Measurements from ENCODE around the gene CLDN11.

Gene CLDN11

GRCh38 chr3:170418422-170419398 is at the start of gene CLDN11:
Gene CLDN11 (plus strand): TSS chr3:170418868. CDS start chr3:170419067, 199 bp downstream.
- peak; percentile 27 for DNase-seq (ENCODE audit: low read depth)

GRCh38 chr3:170368921-170369320 is 49.7 kb upstream of the CLDN11 start:
- DNase-seq (ENCODE audit: low read depth): no peak

- no peak for DNase-seq (ENCODE audit: low read depth)
These were observed 46.3 kb upstream of the CLDN11 start for GRCh38 chr3:170372190-170372879.

DNA sequence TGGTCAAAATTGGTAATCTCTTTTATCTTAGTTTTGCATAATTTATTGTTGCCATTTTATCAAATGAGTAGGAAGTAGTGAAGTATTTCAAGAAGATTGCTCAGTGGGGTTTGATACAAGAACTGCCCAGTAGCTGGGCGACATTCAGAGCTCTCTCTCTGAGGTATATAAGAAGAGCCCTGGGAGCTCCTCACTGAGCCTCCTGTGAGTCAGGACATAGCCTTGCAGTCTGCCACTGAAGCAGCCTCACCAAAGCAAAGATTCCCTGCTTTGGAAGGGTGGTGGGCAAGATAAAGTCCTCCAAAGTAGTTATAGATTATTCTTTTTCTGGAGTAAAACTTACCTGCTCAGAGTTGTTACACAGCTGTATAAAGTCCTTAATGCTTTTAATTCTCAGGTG is 35.1 kb upstream of the CLDN11 start:
- DNase-seq (ENCODE audit: low read depth): peak; percentile 58

DNA sequence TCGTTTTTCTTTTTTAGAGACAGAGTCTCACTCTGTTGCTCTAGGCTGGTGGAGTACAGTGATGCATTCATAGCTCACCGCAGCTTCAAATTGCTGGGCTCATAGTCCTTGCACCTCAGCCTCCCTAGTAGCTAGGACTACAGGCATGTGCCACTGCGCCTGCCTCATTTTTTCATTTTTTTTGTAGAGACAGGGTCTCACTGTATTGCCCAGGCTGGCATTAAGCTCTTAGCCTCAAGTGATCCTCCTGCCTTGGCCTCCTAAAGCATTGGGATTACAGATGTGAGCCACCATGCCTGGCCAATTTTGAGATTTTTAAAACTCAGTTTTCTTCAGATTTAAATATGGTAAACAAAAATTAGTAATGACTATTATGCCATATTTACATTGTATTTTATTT is 32.2 kb upstream of the CLDN11 start:
- no peak for DNase-seq (ENCODE audit: low read depth)

GRCh38 chr3:170387950-170388349 is 30.7 kb upstream of the CLDN11 start:
- peak; percentile 38 for DNase-seq (ENCODE audit: low read depth)

- DNase-seq (ENCODE audit: low read depth): no peak
These were observed 27.6 kb upstream of the CLDN11 start for GRCh38 chr3:170391108-170391507.

GRCh38 chr3:170397685-170398084 is 21.0 kb upstream of the CLDN11 start:
- DNase-seq (ENCODE audit: low read depth): no peak

DNA sequence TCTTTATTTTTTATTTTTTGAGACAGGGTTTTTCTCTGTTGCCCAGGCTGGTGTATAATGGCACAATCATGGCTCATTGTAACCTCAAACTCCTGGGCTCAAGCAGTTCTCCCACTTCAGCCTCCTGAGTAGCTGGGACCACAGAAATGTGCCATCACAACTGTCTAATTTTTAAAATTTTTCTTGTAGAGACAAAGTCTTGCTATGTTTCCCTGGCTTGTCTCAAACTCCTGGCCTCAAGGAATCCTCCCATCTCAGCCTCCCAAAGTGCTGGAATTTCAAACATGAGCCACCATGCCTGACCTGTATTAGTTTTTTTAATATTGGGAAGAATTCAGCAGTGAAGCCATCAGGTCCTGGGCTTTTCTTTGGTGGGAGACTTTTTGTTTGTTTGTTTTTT is 13.6 kb upstream of the CLDN11 start:
- DNase-seq (ENCODE audit: low read depth): no peak

GRCh38 chr3:170410428-170411029 is 8.1 kb upstream of the CLDN11 start:
- DNase-seq (ENCODE audit: low read depth): peak; percentile 45

DNA sequence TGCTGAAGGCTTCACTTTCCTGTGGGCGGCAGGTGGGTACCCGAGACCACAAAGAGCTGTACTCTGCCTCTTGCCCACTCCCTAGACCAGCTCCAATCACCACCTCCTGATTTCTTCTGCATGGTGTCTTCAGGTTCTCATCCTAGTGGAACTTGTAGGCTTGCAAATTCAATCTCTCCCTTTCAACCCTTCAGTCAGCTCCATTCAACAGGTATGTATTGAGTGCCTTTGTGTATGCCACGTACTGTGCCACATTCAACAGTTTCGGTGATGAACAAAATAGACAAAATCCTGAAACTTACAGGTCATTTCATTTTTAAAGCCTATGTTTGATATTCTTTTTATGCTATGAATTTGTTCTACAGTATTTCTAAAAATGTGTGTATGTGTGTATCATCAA is 5.4 kb upstream of the CLDN11 start:
- no peak for DNase-seq (ENCODE audit: low read depth)

DNA sequence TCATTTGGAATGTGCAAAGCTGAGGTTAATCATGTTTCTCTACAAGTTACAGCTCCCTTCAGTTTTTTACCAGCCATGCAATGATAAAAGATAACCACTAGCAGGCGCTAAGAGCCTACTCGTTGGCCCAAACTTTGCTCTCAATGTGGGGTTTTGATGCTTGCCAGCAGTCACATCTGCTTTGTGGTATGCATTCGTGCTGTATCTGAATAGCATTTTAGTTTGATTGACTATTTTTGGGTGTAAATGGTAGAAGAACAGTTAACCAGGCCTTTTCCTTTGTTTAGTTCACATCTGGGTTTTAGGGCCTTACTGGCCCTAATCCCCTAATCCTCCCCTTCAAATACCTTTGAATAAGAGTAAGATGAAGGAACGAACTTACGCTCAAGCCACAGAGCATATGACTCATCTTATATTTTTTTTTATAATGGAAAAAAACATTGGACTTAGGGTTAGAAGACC is 4.4 kb upstream of the CLDN11 start:
- DNase-seq (ENCODE audit: low read depth): peak; percentile 90

- no peak for DNase-seq (ENCODE audit: low read depth)
These were observed 1.6 kb upstream of the CLDN11 start for GRCh38 chr3:170417090-170417489.

GRCh38 chr3:170419557-170420087 is 954 bp downstream of the CLDN11 start:
- DNase-seq (ENCODE audit: low read depth): no peak

- no peak for DNase-seq (ENCODE audit: low read depth)
These were observed 1.7 kb downstream of the CLDN11 start for GRCh38 chr3:170420307-170420821.

- DNase-seq (ENCODE audit: low read depth): peak; percentile 14
These were observed 2.5 kb downstream of the CLDN11 start for GRCh38 chr3:170421111-170421641.

DNA sequence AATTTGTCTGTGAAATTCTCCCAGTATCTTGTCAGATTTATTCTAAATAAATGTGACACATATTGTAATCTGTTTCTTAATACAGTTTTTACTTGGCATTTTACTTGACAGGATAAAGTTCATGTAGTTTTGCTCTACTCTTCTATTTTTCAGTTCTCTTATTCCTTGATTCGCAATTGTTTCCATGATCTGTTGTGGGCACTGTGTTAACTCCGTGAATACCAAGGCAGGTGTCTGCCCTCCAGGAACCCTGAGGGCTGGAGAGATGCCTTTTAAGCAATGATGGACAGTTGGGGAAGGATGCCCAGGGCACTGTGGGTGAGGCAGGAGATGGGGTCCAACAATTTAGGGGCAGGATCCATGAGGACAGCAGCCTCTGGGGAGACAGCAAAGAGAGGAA is 3.1 kb downstream of the CLDN11 start:
- no peak for DNase-seq (ENCODE audit: low read depth)

- DNase-seq (ENCODE audit: low read depth): no peak
These were observed 4.4 kb downstream of the CLDN11 start for GRCh38 chr3:170423001-170423615.

DNA sequence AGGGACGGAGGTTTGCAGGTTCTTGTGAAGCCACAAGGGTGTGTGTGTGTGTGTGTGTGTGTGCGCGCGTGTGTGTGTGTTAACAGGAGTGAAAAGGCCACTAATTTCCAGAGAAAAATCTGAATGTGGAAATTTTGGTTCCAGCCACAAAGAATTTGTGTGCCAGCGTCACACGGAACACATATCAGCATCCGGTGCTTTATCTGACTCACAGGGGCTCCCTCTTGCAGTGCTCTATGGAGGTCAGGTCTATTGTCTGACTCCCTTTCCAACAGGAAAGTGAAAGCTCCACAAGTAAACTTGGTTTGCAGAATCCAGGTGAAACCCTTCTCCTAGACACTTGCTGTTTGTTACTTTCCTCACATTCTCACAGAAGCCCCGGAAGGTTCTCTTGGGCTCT is 6.2 kb downstream of the CLDN11 start:
- no peak for DNase-seq (ENCODE audit: low read depth)

GRCh38 chr3:170425491-170426239 is 7.0 kb downstream of the CLDN11 start:
- DNase-seq (ENCODE audit: low read depth): no peak

All from EH (cell line).